Measurements from ENCODE around the gene ACOXL.
"Not testable (repeated sequence)": the region's sequence is repeated elsewhere in the genome, so short reads cannot be mapped to it uniquely, and the experiment has no call there.

Gene ACOXL

DNA sequence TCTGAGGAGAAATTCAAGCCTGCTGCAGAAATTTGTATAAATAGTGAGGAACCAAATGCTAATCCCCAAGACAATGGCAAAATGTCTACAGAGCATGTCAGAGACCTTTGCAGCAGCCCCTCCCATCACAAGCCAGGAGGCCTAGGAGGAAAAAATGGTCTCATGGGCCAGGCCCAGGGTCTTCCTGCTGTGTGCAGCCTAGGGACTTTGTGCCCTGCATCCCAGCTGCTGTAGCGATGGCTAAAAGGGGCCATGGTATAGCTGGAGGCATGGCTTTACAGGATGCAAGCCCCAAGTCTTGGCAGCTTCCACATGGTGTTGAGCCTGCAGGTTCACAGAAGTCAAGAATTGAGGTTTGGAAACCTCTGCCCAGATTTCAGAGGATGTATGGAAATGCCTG is 197.2 kb downstream of the ACOXL start:
- DNase-seq (ENCODE audit: low read depth): no peak

DNA sequence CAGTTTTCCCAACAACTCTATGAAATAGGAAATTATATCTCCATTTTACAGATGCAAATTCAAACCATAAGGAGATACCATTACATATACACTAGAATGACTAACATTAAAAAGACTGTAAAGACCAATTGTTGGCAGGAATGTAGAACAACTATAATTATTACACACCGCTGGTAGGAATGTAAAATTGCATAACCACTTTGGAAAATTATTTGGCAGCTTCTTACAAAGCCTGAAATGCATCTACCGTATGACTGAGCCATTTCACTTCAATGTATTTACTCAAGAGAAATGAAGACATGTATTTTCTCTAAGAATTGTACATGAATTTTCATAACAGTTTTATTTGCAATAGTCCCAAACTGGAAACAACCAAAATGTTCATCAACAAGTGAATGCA is 199.3 kb downstream of the ACOXL start:
- no peak for DNase-seq (ENCODE audit: low read depth)

DNA sequence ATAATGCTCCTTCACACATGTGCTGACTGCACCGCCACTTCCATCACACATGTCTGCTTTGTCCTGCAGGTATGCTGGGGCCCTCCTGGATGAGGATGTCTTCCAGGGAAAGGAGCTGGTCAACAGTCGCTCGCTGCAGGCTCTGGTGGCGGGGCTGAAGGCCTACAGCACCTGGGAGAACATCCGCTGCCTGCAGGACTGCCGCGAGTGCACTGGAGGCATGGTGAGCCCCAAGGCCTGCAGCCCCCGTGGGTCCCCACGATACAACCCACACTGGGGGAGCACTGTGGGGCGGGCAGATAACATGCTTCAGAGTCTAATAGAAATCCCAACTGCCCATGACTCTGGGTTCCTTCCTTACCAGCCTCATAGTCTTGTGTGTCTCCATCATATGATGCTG is 201.0 kb downstream of the ACOXL start:
- DNase-seq (ENCODE audit: low read depth): no peak

GRCh38 chr2:110934948-110935347 is 202.6 kb downstream of the ACOXL start:
- DNase-seq (ENCODE audit: low read depth): no peak

- no peak for DNase-seq (ENCODE audit: low read depth)
These were observed 208.1 kb downstream of the ACOXL start for GRCh38 chr2:110940376-110940910.

DNA sequence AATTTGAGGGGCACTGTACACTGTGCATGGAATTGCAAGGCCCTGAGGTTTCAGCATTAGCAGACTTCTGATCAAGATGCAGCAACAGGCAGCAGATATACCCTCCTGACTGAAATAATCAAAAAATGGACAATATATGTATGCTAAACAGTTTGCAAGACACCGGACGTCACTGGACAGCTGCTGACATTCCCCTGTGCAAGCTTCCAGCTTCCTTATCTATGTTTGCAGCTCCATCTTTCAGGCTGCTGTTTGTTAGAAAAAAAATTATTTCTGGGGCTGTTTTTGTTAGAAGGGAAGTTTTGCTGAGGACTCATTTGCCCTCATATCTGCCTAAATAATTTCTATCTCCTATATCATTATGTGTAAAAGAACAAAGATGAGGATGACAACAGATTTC is 208.9 kb downstream of the ACOXL start:
- DNase-seq (ENCODE audit: low read depth): no peak

DNA sequence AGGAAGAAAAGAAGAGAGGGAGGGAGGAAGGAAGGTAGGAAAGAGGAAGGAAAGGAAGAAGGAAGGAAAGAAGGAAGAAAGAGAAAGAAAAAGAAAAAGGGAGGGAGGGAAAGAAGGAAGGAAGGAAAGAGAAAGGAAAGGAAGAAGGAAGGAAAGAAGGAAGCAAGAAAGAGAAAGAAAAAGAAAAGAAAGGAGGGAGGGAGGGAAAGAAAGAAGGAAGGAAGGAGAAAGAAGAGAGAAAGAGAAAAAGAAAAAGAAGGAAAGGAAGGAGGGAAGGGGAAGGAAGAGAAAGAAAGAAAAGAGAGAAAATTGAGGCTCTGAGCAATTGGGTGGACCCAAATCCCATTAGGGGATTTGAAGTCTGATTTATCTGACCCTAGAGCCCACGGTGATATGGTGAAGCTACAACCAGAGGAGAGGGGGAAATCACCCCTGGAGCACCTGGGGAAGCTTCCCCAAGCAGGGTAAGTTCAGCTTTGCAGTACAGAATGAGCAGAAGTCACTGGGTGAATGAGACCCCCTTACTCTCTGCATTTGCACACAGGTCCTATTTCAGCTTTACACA is 210.8 kb downstream of the ACOXL start:
- DNase-seq (ENCODE audit: low read depth): no peak

GRCh38 chr2:110946902-110947301 is 214.5 kb downstream of the ACOXL start:
- DNase-seq (ENCODE audit: low read depth): no peak

- no peak for DNase-seq (ENCODE audit: low read depth)
These were observed 215.8 kb downstream of the ACOXL start for GRCh38 chr2:110948027-110948674.

- no peak for DNase-seq (ENCODE audit: low read depth)
These were observed 217.9 kb downstream of the ACOXL start for GRCh38 chr2:110950281-110950680.

GRCh38 chr2:110955045-110955444 is 222.7 kb downstream of the ACOXL start:
- DNase-seq (ENCODE audit: low read depth): no peak

DNA sequence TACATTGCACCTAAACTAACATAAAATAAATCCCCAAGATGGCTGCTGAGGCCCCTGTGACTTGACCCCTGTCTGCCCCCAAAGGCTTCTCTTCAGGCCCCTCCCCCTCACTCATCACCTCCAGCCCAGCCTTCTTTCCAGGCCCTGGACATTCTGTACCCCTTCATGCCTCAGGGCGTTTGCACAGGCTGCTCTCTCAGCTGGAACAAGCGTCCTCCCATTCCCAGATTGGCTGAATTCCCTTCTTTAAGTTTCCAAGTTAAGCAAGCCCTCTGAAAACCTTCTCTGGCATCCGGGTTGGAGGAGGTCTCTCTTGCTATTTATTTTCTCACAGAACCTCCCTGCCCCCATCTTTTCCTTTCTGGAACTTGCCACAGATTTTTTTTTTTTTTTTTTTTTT is 223.2 kb downstream of the ACOXL start:
- DNase-seq (ENCODE audit: low read depth): no peak

DNA sequence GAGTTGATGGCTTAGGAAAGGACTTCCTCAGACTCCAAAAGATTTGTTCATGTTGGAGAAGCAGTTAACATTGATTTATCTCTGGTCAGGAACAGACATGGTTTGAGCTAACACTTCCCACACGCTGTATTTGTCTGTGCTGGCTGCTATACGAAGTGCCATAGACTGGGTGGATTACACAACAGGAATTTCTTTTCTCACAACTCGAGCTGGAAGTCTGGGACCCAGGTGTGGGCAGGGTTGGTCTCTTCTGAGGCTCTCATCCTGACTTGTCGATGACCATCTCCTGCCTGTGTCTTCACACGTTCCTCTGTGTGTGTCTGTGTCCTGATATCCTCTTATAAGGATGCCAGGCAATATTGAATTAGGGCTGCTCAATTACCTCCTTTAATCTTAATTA is 224.9 kb downstream of the ACOXL start:
- DNase-seq (ENCODE audit: low read depth): no peak

- no peak for DNase-seq (ENCODE audit: low read depth)
These were observed 226.2 kb downstream of the ACOXL start for GRCh38 chr2:110958346-110959119.

- no peak for DNase-seq (ENCODE audit: low read depth)
These were observed 226.8 kb downstream of the ACOXL start for GRCh38 chr2:110959198-110959597.

DNA sequence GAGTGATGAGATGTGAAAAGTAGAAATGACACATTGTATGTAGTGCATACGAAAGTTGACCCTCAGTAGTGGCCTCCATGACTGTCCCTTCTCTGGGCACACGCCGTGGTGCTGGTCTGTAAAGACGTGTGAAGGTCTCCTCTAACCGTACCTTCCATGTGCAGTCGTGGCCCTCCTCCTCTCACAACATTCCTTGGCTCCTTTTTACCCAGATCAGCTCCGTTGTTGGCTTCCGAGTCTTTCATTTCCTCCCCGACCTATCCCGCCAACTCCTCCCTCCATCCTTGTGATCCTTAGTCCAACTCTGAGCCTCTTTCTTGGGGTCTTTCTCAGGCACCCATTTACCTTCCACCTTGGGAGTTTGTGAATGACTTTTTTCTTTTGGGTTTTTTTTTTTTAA is 227.9 kb downstream of the ACOXL start:
- DNase-seq (ENCODE audit: low read depth): no peak

GRCh38 chr2:110960954-110961353 is 228.6 kb downstream of the ACOXL start:
- DNase-seq (ENCODE audit: low read depth): no peak

DNA sequence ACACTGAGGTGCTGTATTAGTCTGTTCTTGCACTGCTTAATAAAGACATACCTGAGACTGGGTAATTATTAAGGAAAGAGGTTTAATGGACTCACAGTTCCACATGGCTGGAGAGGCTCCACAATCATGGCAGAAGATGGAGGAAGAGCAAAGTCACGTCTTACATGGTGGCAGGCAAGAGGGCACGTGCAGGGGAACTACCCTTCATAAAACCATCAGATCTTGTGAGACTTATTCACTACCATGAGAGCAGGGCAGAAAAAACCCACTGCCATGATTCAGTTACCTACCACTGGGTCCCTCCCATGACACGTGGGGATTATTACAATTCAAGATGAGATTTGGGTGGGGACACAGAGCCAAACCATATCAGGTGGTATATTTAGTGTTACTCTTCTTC is 229.3 kb downstream of the ACOXL start:
- not testable (repeated sequence) for DNase-seq (ENCODE audit: low read depth)

DNA sequence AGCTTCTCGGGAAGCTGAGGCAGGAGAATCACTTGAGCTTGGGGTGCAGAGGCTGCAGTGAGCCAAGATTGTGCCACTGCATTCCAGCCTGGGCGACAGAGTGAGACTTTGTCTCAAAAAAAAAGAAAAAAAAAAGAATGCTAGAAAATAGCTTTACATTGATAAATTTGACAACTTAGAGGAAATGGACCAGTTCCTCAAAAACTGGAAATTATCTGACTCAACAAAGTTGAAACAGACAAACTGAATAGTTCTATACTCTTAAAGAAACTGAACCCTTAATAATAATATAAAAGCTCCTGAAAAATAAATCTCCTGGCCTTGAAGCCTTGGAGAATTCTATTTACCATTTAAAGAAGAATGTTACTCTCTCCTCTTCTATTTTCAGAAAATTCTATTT is 237.3 kb downstream of the ACOXL start:
- DNase-seq (ENCODE audit: low read depth): no peak

DNA sequence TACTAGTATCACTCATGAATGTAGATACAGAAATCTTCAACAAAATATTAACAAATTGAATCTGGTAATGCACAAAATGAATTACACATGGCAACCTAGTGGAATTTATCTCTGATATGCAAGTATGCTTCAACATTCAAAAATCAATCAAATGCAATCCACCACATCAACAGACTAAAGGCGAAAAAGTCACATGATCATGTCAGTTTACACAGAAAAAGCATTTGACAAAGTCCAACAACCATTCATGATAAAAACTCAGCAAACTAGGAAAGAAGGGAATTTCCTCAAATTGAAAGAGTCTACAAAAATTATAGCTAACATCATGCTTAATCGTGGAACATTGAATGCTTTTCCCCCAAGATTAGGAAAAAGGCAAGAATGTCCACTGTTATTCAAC is 237.8 kb downstream of the ACOXL start:
- DNase-seq (ENCODE audit: low read depth): no peak

DNA sequence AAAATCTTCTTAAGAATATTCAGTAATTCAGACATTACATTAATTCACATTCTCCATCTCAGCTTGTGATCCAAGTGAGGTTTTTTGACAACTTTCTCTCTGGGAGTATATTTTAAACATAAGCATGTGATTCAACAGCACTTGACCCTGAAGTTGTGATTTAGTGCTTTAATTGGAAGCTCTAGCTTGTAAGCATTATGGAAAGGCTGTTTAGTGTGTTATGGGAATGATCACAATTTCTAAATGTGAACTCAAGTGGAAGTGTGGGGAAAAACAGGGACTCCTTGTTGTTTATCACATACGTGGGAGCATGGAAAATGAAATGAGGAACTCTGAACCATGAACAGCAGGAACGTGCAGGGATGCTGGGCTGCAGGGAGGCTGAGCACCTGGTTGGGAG is 239.4 kb downstream of the ACOXL start:
- no peak for DNase-seq (ENCODE audit: low read depth)

DNA sequence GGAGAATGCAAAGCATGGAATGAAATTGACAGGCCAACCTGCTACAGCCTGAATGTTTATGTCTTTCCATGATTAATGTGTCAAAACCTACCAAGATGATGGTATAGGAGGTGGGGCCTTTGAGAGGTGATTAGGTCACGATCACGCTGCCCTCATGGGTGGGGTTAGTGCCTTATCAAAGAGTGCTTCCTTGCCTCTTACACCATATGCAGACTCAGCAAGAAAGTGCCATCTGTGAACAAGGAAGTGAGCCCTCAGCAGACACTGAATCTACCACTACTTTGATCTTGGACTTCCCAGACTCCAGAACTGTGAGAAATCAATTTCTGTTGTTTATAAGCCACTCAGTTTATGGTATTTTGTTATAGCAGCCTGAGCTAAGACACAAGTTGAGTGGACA is 240.9 kb downstream of the ACOXL start:
- no peak for DNase-seq (ENCODE audit: low read depth)

DNA sequence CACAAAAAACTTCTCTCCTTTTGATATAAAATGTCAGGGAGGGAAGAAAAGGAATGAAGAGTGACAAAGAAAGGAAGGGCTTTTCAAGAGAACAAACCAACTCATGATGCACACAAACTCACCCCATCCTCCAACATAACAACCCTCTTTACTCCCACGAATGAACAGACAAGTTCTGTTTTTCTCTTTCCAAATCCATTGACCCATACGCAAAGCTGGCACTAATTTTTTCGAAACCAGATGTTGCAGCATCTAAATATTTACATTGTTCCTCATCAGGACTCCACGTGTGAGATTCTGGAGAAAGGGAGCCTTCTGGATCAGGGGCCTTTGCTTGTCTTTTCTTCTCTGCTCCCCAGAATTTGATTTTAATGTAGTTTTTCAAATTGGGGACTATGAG is 245.0 kb downstream of the ACOXL start:
- DNase-seq (ENCODE audit: low read depth): no peak

Data from activated T-cell treated with anti-CD3 and anti-CD28 coated beads for 48 hours (primary cell).